Activated CD4-positive, alpha-beta T cell treated with anti-CD3 and anti-CD28 coated beads, Interleukin-2, Interleukin-4, amounts not matched to agents 100 ng/mL and 50 ng/mL, durations not matched to agents 16 hours and 8 hours (primary cell): ENCODE measurements around the gene PCBD1.

Experiments used
- DNase-seq: peaks from one replicate; pipeline ENCODE4 v3.0.0-alpha.2; 2020; ENCODE audit warnings: low spot score

The PCBD1 gene

GRCh38 chr10:70902661-70903261 lies 14.4 kb upstream of the PCBD1 start:
- no peak for DNase-seq

GRCh38 chr10:70901276-70901878 lies 13.0 kb upstream of the PCBD1 start:
- no peak for DNase-seq

GRCh38 chr10:70899096-70899495 lies 10.7 kb upstream of the PCBD1 start:
- no peak for DNase-seq

- DNase-seq: no peak
Measured at GRCh38 chr10:70898687-70899086, 10.3 kb upstream of the PCBD1 start.

GRCh38 chr10:70896551-70896950 lies 8.2 kb upstream of the PCBD1 start:
- no peak for DNase-seq

GRCh38 chr10:70894416-70894815 lies 6.1 kb upstream of the PCBD1 start:
- no peak for DNase-seq

- DNase-seq: no peak
Measured at GRCh38 chr10:70893227-70894006, 5.1 kb upstream of the PCBD1 start.

GRCh38 chr10:70892631-70893030 lies 4.3 kb upstream of the PCBD1 start:
- no peak for DNase-seq

GRCh38 chr10:70891627-70892026 lies 3.3 kb upstream of the PCBD1 start:
- no peak for DNase-seq

- DNase-seq: no peak
Measured at GRCh38 chr10:70890917-70891431, 2.6 kb upstream of the PCBD1 start.

GRCh38 chr10:70889291-70889690 lies 926 bp upstream of the PCBD1 start:
- DNase-seq: no peak

GRCh38 chr10:70886921-70887665 lies 1.3 kb downstream of the PCBD1 start:
- DNase-seq: no peak

GRCh38 chr10:70885931-70886903 lies 2.1 kb downstream of the PCBD1 start:
- DNase-seq: no peak

GRCh38 chr10:70885481-70885880 lies 2.9 kb downstream of the PCBD1 start:
- DNase-seq: no peak

- DNase-seq: no peak
Measured at GRCh38 chr10:70884741-70885140, 3.6 kb downstream of the PCBD1 start.

- DNase-seq: peak; percentile 85
Measured at GRCh38 chr10:70880077-70880534, 8.3 kb downstream of the PCBD1 start.

- no peak for DNase-seq
Measured at GRCh38 chr10:70879207-70879606, 9.2 kb downstream of the PCBD1 start.

GRCh38 chr10:70874061-70874460 lies 14.3 kb downstream of the PCBD1 start:
- DNase-seq: no peak

GRCh38 chr10:70872291-70872690 lies 16.1 kb downstream of the PCBD1 start:
- no peak for DNase-seq

- DNase-seq: no peak
Measured at GRCh38 chr10:70866424-70866823, 21.9 kb downstream of the PCBD1 start.

GRCh38 chr10:70864935-70865334 lies 23.4 kb downstream of the PCBD1 start:
- no peak for DNase-seq
